Ectodermal cell (in vitro differentiated cells): ENCODE measurements around the gene OR4F6. TPM values are rescaled to one million over a fixed set of nuclear protein-coding genes. Genes with fewer than 3 reads are reported as not detected.
"Not testable (repeated sequence)": the region's sequence is repeated elsewhere in the genome, so short reads cannot be mapped to it uniquely, and the experiment has no call there.

ENCODE experiments used
- H3K27ac ChIP-seq: 2 replicates; pipeline ENCODE4 v1.7.0; 2013; ENCODE audit warnings: mild to moderate bottlenecking, low read depth, low read length; ENCODE audit not compliant: insufficient read depth, poor library complexity, severe bottlenecking
- H3K27me3 ChIP-seq: 2 replicates; pipeline ENCODE4 v1.7.0; 2013; ENCODE audit warnings: mild to moderate bottlenecking, low read length; ENCODE audit not compliant: insufficient read depth, control insufficient read depth, poor library complexity, severe bottlenecking
- H3K36me3 ChIP-seq: one replicate; pipeline ENCODE4 v1.7.0; 2013; ENCODE audit warnings: low read length; ENCODE audit not compliant: control insufficient read depth, insufficient read depth
- H3K4me1 ChIP-seq: one replicate; pipeline ENCODE4 v1.7.0; 2013; ENCODE audit warnings: low read length; ENCODE audit not compliant: control insufficient read depth, insufficient read depth
- H3K4me3 ChIP-seq: 2 replicates; pipeline ENCODE4 v1.7.0; 2013; ENCODE audit warnings: low read depth, low read length, control low read depth; ENCODE audit not compliant: insufficient read depth
- H3K9me3 ChIP-seq: 2 replicates; pipeline ENCODE4 v1.7.0; 2013; ENCODE audit warnings: mild to moderate bottlenecking, low read length, moderate library complexity; ENCODE audit not compliant: control insufficient read depth
- WGBS, 2 experiments: methylation state at CpG; one replicate each; pipeline ENCODE4 v1.1.7; 2013; ENCODE audit warnings: missing lambda C conversion rate in 2 of 2; 5-methylcytosine and 5-hydroxymethylcytosine counted together
- polyA plus RNA-seq, 4 experiments: library from polyadenylated mRNA; stranded (reverse); fragments of 50-300 nt; gene quantifications; one replicate each; pipeline ENCODE4 v1.2.3, GENCODE V29; 2013

OR4F6 gene
- not detected for polyA plus RNA-seq (2013, experiment 1 of 4)
- not detected for polyA plus RNA-seq (2013, experiment 2 of 4)
- polyA plus RNA-seq (2013, experiment 3 of 4) = not detected
- not detected for polyA plus RNA-seq (2013, experiment 4 of 4)

GRCh38 chr15:101803209-101803608 lies at the start of gene OR4F6:
OR4F6 (plus strand) TSS chr15:101803509; CDS start chr15:101805720, 2,211 bp downstream.
- 90 to 91% methylated on average over 2 of the region's 2 CpGs for WGBS, 2 experiments
- H3K27ac ChIP-seq = no peak within 1 kb of the TSS
- H3K36me3 ChIP-seq = no peaks in the 10 kb centered on the region
- H3K27me3 ChIP-seq = peaks cover 3% of the 10 kb centered on the region
- H3K4me1 ChIP-seq = no peaks in the 10 kb centered on the region
- H3K4me3 ChIP-seq = no peak within 1 kb of the TSS
- no peaks in the 10 kb centered on the region for H3K9me3 ChIP-seq

DNA sequence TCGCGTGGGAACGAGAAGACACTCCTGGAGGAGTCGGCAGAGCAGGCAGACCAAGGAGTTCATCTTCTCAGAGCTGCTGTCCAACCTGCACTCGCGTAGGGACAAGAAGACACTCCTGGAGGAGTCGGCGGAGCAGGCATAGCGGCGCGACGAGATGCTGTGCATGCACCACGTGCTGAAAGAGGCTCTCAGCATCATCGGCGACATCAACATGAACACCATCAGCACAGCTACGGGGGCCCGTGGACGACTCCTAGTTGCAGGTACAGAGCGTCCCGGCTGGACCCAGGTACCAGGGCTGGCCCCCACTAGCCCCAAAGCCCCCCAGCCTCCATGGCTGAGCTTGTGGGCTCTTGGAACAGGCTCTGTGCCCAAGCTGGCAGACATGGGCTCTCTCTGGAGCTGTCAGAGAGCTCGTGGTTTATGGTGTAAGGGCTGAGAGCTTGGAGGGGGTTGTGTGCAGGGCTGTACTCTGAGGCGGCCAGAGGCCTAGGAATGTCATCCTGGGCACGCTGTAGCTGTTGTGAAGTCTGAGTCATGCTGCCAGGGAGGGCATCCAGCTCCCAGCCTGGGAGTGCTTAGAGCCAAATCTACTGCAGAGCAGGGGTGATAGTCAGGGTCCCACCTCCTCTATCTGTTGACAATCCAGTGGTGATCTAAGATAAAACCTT lies 38.5 kb upstream of the OR4F6 start:
- H3K4me1 ChIP-seq, H3K9me3 ChIP-seq, H3K4me3 ChIP-seq, H3K27ac ChIP-seq, H3K36me3 ChIP-seq, H3K27me3 ChIP-seq: not testable (repeated sequence)
- 92 to 93% methylated on average over 22 of the region's 23 CpGs for WGBS, 2 experiments

- H3K36me3 ChIP-seq, H3K4me3 ChIP-seq, H3K27ac ChIP-seq, H3K4me1 ChIP-seq, H3K27me3 ChIP-seq, H3K9me3 ChIP-seq: not testable (repeated sequence)
- 95 to 98% methylated on average over 7 of the region's 7 CpGs for WGBS, 2 experiments
These were observed 38.0 kb upstream of the OR4F6 start for GRCh38 chr15:101765340-101765671.

DNA sequence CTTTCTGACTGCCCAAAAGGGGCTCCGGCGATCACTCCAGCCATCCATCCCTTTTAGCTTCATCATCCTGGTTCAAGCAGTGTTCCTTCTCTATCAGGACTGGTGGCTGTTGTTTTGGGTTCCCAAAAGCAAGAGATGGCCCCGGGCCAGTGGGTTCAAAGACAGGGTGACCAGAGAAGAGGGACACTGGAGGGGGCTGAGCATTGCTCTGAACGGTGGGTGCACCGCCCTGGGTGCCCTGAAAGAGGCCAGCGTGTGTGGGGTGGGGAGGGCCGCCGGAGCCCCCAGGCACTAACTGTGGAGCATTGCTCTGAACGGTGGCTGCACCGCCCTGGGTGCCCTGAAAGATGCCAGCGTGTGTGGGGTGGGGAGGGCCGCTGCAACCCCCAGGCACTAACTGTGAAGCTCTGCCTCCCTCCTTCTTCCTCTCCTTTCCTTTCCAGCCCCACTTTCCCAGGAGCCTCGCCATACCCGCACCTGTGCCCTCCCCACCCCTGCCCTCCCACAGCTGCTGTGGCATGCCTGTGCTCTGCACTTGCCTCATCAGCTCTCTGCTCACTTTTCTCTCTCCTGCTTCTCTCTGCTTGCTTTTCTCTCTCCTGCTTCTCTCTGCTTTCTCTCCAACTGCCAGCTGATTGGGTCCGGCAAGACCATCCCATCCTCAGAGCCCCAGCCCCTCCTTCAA lies 37.4 kb upstream of the OR4F6 start:
- H3K9me3 ChIP-seq = no peaks in the 10 kb centered on the region
- no peak overlapping the region for H3K27ac ChIP-seq
- no peaks in the 10 kb centered on the region for H3K36me3 ChIP-seq
- no peaks in the 10 kb centered on the region for H3K27me3 ChIP-seq
- no peaks in the 10 kb centered on the region for H3K4me1 ChIP-seq
- WGBS, 2 experiments = 89 to 91% methylated on average over 15 of the region's 15 CpGs
- no peak overlapping the region for H3K4me3 ChIP-seq

DNA sequence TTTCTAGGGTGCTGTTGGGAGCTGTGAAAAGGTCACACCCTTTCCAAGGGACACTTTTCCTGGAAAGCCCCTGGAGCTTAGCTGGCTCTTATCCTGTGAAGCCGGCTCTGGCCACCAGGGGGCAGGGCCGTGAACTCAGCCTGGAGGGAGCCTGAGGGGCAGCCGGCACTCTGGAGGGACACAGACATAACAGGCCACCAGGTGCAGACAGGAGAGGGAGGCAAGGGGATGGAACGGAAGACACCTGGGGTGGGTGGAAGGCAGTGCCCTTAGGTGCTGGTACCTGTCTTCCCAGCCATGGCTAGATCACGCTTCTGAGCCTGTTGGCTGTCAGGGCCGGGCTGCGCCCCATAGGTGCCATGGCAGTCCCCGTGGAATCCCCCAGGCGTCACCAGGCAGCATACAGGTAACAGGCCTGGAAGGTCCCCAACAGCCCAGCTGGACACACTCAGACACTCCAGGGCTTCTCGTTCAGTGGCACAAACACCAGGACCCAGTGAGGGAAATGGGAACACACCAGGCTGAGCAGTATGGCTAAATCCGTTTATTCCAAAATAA lies 36.1 kb upstream of the OR4F6 start:
- H3K27me3 ChIP-seq, H3K27ac ChIP-seq, H3K9me3 ChIP-seq, H3K4me3 ChIP-seq, H3K36me3 ChIP-seq, H3K4me1 ChIP-seq: not testable (repeated sequence)
- 77 to 82% methylated on average over 7 to 8 of the region's 11 CpGs for WGBS, 2 experiments

DNA sequence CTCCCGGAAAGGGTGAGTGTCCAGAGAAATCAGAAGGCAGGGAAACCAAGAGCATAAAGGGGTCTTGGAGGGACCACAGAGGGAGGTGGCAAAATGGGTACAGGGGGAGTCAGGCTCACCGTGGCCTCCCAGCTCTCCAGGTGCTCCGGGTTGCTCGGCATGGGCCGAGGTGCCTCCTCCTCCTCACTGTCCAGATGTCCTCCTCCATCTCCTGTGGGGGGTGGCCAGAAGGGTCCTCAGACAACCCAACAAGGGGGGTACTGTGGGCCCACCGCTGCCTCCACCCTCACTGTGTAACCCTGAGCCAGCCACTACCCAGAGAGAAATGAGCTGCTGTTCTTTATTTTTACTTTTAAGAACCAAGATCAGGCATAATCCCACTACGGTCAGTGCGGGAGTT lies 30.4 kb upstream of the OR4F6 start:
- Histone ChIP-seq H3K27ac (no peak overlapping the region), H3K4me3 (no peak overlapping the region), H3K36me3 (no peaks in the 10 kb centered on the region), H3K9me3 (no peaks in the 10 kb centered on the region), H3K27me3 (no peaks in the 10 kb centered on the region), H3K4me1 (no peaks in the 10 kb centered on the region)
- 89 to 93% methylated on average over 8 of the region's 8 CpGs for WGBS, 2 experiments

GRCh38 chr15:101773496-101774100 lies 29.7 kb upstream of the OR4F6 start:
- Histone ChIP-seq H3K4me3 (no peak overlapping the region), H3K27ac (no peak overlapping the region), H3K9me3 (no peaks in the 10 kb centered on the region), H3K4me1 (no peaks in the 10 kb centered on the region), H3K36me3 (no peaks in the 10 kb centered on the region), H3K27me3 (no peaks in the 10 kb centered on the region)
- 66 to 68% methylated on average over 7 of the region's 7 CpGs for WGBS, 2 experiments

GRCh38 chr15:101775136-101775535 lies 28.2 kb upstream of the OR4F6 start:
- Histone ChIP-seq H3K27ac (no peak overlapping the region), H3K36me3 (no peaks in the 10 kb centered on the region), H3K4me3 (no peak overlapping the region), H3K9me3 (no peaks in the 10 kb centered on the region), H3K4me1 (no peaks in the 10 kb centered on the region), H3K27me3 (no peaks in the 10 kb centered on the region)
- WGBS, 2 experiments = 90 to 93% methylated on average over 10 of the region's 10 CpGs

DNA sequence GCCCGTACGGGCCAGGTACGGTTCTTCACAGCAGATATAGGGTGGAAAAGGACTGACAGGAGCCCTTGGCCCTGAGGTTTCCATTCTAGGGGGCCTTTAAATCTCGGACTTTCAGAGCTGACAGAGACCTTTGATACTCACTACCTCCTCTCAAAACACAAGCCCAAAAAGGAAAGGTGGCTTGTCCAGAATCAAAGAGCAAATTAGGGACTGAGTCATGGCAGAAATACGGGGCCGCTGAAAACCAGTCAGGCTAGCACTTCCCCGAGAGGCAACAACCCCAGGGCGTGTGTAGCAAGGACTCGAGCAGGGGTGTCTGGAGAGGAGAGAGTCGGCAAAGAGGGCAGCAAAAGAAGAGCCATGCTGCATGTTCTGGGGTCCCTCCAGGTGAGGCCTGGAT lies 24.7 kb upstream of the OR4F6 start:
- H3K27me3 ChIP-seq, H3K4me1 ChIP-seq, H3K4me3 ChIP-seq, H3K9me3 ChIP-seq, H3K27ac ChIP-seq, H3K36me3 ChIP-seq: not testable (repeated sequence)
- WGBS, 2 experiments = 92 to 93% methylated on average over 10 of the region's 10 CpGs

DNA sequence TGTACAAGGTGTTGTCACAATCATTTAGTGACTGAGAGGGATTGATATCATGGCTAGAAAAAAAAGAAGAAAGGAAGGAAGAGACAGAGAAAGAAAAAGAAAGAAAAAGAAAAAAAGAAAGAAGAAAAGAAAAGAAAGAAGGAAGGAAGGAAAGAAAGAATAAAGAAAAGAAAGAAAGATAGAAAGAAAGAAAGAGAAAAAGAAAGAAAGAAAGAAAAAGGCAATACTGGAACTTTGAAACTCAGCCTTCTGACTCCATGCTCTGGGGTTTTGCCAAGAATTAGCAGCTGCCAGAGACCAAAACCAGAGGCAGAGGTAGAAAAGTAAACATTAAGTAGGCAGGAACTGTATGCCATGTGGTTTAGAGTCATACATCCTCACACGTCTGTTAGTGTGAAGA lies 23.1 kb upstream of the OR4F6 start:
- H3K4me3 ChIP-seq, H3K36me3 ChIP-seq, H3K9me3 ChIP-seq, H3K4me1 ChIP-seq, H3K27ac ChIP-seq, H3K27me3 ChIP-seq: not testable (repeated sequence)
- no CpG with 5 or more reads among the region's 1 CpG for WGBS, 2 experiments
